GM10248 (cell line): ENCODE measurements around the gene TEX38.

Experiments
- CTCF ChIA-PET: fragments of 300-600 bp; sonication (Branson Sonifier 250); formaldehyde crosslinking; extraction: SDS; loops from one replicate; lab custom pipeline; 2021; ENCODE audit warnings: antibody characterized with exemption; lab: Yijun Ruan, JAX
- POLR2A ChIA-PET: fragments of 350-650 bp; sonication (Branson Sonifier 250); formaldehyde crosslinking; extraction: SDS; loops from one replicate; lab custom pipeline; 2020; ENCODE audit warnings: antibody characterized with exemption; lab: Yijun Ruan, JAX
- DNase-seq: peaks from one replicate; pipeline ENCODE4 v3.0.0; 2012; ENCODE audit errors: extremely low spot score
- CTCF ChIP-seq: IDR thresholded peaks from 2 replicates; pipeline ENCODE4 v1.5.1; 2012; ENCODE audit warnings: mild to moderate bottlenecking, low read depth; ENCODE audit errors: extremely low read depth, missing control alignments, control extremely low read depth

The TEX38 gene

GRCh38 chr1:46703927-46704641 lies 32.4 kb downstream of the TEX38 start:
- POLR2A ChIA-PET, result interaction anchor here (0.6 kb wide), 1 partner anchor 400 kb away, joined by 3 read pairs; no protein-coding TSS in a partner anchor
- TF ChIP-seq CTCF, result no peak
- CTCF ChIA-PET, result interaction anchor here (1.1 to 1.2 kb wide), 2 partner anchors 9 to 20 kb away, joined by 3 read pairs; no protein-coding TSS in a partner anchor
- DNase-seq, result no peak

GRCh38 chr1:46705408-46705807 lies 33.8 kb downstream of the TEX38 start:
- no peak for DNase-seq
- ChIA-PET POLR2A (no interaction called here), CTCF (no interaction called here)
- TF ChIP-seq CTCF, result no peak

GRCh38 chr1:46708121-46708520 lies 36.5 kb downstream of the TEX38 start:
- no peak for TF ChIP-seq CTCF
- CTCF ChIA-PET, result interaction anchor here (1.1 to 2.5 kb wide), 3 partner anchors 10 to 73 kb away, joined by 4 to 15 read pairs (median 4); no protein-coding TSS in a partner anchor
- POLR2A ChIA-PET, result no interaction called here
- DNase-seq, result no peak

DNA sequence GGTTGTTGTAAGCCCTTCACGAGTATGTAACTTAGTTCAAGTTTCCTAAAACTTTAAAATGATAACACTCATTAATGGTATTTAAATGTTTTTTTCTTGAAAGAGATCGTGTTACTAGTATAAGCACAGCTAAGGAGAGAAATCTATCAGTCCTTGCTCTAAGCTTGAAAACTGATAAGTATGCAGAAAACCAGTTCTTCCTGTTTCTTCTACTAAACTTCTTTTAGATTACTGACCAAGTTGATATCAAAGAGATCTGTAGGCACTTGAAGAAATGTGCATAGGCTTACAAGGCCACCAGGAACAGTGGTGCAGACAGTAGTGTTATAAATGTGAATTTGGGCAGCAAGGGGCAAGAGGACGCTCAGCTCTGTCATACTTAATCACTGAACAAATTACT lies 43.3 kb downstream of the TEX38 start:
- TF ChIP-seq CTCF, result no peak
- ChIA-PET CTCF (interaction anchor here (0.7 to 3.3 kb wide), 5 partner anchors 8 to 152 kb away, joined by 3 to 12 read pairs (median 3); partner anchors contain the start of gene MKNK1), POLR2A (interaction anchor here (0.7 kb wide), 1 partner anchor 582 kb away, joined by 5 read pairs; no protein-coding TSS in a partner anchor)
- no peak for DNase-seq

DNA sequence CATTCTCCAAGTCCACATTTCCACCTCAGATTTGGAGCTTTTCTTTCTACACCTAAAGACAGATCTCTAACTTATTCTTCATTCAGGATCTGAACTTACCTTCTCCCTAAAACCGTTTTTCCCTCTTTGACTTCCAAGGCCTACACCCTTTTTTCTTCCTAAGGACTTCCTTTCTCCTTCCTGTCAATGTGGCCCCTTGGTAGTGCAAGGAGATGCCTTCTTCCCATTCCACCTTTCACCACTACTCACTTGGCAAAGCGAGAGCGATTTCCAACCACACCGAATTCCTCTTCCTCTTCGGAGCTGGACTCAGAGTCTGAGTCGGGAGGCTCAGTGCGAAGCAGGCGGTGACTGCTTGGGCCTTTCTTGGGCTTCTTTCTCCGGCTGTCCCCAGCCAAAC lies 46.0 kb downstream of the TEX38 start:
- TF ChIP-seq CTCF, result no peak
- POLR2A ChIA-PET, result no interaction called here
- DNase-seq, result no peak
- CTCF ChIA-PET, result interaction anchor here (1.1 to 3.3 kb wide), 4 partner anchors 10 to 240 kb away, joined by 3 to 12 read pairs (median 6); partner anchors contain the start of gene MOB3C

- no peak for DNase-seq
- TF ChIP-seq CTCF, result no peak
- POLR2A ChIA-PET, result interaction anchor here (0.5 kb wide), 1 partner anchor 21 kb away, joined by 3 read pairs; no protein-coding TSS in a partner anchor
- CTCF ChIA-PET, result interaction anchor here (1.0 to 2.9 kb wide), 4 partner anchors 10 to 121 kb away, joined by 3 to 7 read pairs (median 4); partner anchors contain the start of genes MKNK1 and MOB3C
Measured at GRCh38 chr1:46718340-46718726, 46.7 kb downstream of the TEX38 start.
